Esophagus mucosa (tissue), 1 donor: ENCODE results near the gene RPH3AL. TPM values are rescaled to one million over a fixed set of nuclear protein-coding genes. Genes with fewer than 3 reads are reported as not detected.
"Not testable (repeated sequence)": the region's sequence is repeated elsewhere in the genome, so short reads cannot be mapped to it uniquely, and the experiment has no call there.

Experiments used
- ATAC-seq: fragments of 200-7000 bp; cut with Tn5 transposase; one replicate; pipeline ENCODE4 v1.9.1; 2020
- total RNA-seq: library from RNA; stranded (reverse); gene quantifications from one replicate; pipeline ENCODE4 v1.2.4, GENCODE V29; 2023
- donor health status: DM: yes; HTN: yes; CAD: no.

Gene RPH3AL
- total RNA-seq, 1 donor from 2014 or later, result 10.0 TPM

- peak; percentile 68 for ATAC-seq
These were observed 27.2 kb upstream of the RPH3AL start for GRCh38 chr17:379531-380465.

GRCh38 chr17:378068-378467 is 25.5 kb upstream of the RPH3AL start:
- no peak for ATAC-seq

- ATAC-seq, result no peak
These were observed 24.6 kb upstream of the RPH3AL start for GRCh38 chr17:376936-377863.

GRCh38 chr17:373613-374230 is 21.1 kb upstream of the RPH3AL start:
- ATAC-seq, result peak; percentile 69

- ATAC-seq, result no peak
These were observed 19.8 kb upstream of the RPH3AL start for GRCh38 chr17:372157-373152.

GRCh38 chr17:371583-371982 is 19.0 kb upstream of the RPH3AL start:
- no peak for ATAC-seq

- not testable (repeated sequence) for ATAC-seq
These were observed 15.0 kb upstream of the RPH3AL start for GRCh38 chr17:367656-368055.

- ATAC-seq, result not testable (repeated sequence)
These were observed 14.3 kb upstream of the RPH3AL start for GRCh38 chr17:366657-367615.

- ATAC-seq, result no peak
These were observed 12.2 kb upstream of the RPH3AL start for GRCh38 chr17:364766-365165.

- ATAC-seq, result no peak
These were observed 11.7 kb upstream of the RPH3AL start for GRCh38 chr17:364308-364707.

GRCh38 chr17:362721-363120 is 10.1 kb upstream of the RPH3AL start:
- ATAC-seq, result no peak

GRCh38 chr17:360092-360750 is 7.6 kb upstream of the RPH3AL start:
- no peak for ATAC-seq

- ATAC-seq, result no peak
These were observed 6.0 kb upstream of the RPH3AL start for GRCh38 chr17:358491-359151.

GRCh38 chr17:357644-358043 is 5.0 kb upstream of the RPH3AL start:
- peak; percentile 26 for ATAC-seq

GRCh38 chr17:356671-357434 is 4.2 kb upstream of the RPH3AL start:
- no peak for ATAC-seq

GRCh38 chr17:354651-355556 is 2.3 kb upstream of the RPH3AL start:
- no peak for ATAC-seq

- no peak for ATAC-seq
These were observed 1.2 kb upstream of the RPH3AL start for GRCh38 chr17:353838-354234.
